D721Med (cell line): ENCODE measurements around the gene RBM38.

ENCODE experiments used
- DNase-seq: peaks from one replicate; pipeline ENCODE4 v3.0.0; 2011; ENCODE audit warnings: low spot score; ENCODE audit not compliant: insufficient read length
- FAIRE-seq: peaks from 2 replicates; lab custom pipeline; 2011; peaks lifted over from hg19 to GRCh38; lab: Jason Lieb, UNC
- CTCF ChIP-seq: IDR thresholded peaks from 2 replicates; pipeline ENCODE4 v1.5.1; 2012; ENCODE audit warnings: mild to moderate bottlenecking, control low read depth; ENCODE audit not compliant: insufficient read depth; ENCODE audit errors: missing control alignments

RBM38 gene

GRCh38 chr20:57396984-57397692, 5.9 kb downstream of the RBM38 start:
- no peak for TF ChIP-seq CTCF
- DNase-seq, result no peak
- no peak for FAIRE-seq

GRCh38 chr20:57397693-57398108, 6.5 kb downstream of the RBM38 start:
- no peak for DNase-seq
- TF ChIP-seq CTCF, result no peak
- FAIRE-seq, result no peak

- FAIRE-seq (no peak), DNase-seq (no peak)
- no peak for TF ChIP-seq CTCF
Observed at GRCh38 chr20:57398231-57398821, 7.1 kb downstream of the RBM38 start.

GRCh38 chr20:57398901-57399535, 7.8 kb downstream of the RBM38 start:
- no peak for TF ChIP-seq CTCF
- DNase-seq, result no peak
- no peak for FAIRE-seq

GRCh38 chr20:57399587-57400155, 8.5 kb downstream of the RBM38 start:
- no peak for TF ChIP-seq CTCF
- no peak for FAIRE-seq
- no peak for DNase-seq

GRCh38 chr20:57400231-57400701, 9.1 kb downstream of the RBM38 start:
- no peak for TF ChIP-seq CTCF

More at GRCh38 chr20:57400231-57400701, 9.1 kb downstream of the RBM38 start:
- DNase-seq (no peak), FAIRE-seq (no peak)
